Myocyte (in vitro differentiated cells): ENCODE data around the gene TEX11. TPM values are rescaled to one million over a fixed set of nuclear protein-coding genes. Genes with fewer than 3 reads are reported as not detected.
"Not testable (repeated sequence)": the region's sequence is repeated elsewhere in the genome, so short reads cannot be mapped to it uniquely, and the experiment has no call there.

Source experiments
- DNase-seq: peaks from one replicate; pipeline ENCODE4 v3.0.0-alpha.2; 2012; ENCODE audit warnings: low read depth
- total RNA-seq: library from RNA; depleted of rRNA; stranded (reverse); fragments of >200 nt; gene quantifications from 2 replicates; pipeline ENCODE4 v1.2.3, GENCODE V29; 2014

The TEX11 gene
- total RNA-seq, 1 donor from 2014 or later = not detected

- DNase-seq = no peak
Measured at GRCh38 chrX:70762285-70762684, 146.2 kb downstream of the TEX11 start.

- DNase-seq = no peak
Measured at GRCh38 chrX:70755850-70756249, 152.7 kb downstream of the TEX11 start.

DNA sequence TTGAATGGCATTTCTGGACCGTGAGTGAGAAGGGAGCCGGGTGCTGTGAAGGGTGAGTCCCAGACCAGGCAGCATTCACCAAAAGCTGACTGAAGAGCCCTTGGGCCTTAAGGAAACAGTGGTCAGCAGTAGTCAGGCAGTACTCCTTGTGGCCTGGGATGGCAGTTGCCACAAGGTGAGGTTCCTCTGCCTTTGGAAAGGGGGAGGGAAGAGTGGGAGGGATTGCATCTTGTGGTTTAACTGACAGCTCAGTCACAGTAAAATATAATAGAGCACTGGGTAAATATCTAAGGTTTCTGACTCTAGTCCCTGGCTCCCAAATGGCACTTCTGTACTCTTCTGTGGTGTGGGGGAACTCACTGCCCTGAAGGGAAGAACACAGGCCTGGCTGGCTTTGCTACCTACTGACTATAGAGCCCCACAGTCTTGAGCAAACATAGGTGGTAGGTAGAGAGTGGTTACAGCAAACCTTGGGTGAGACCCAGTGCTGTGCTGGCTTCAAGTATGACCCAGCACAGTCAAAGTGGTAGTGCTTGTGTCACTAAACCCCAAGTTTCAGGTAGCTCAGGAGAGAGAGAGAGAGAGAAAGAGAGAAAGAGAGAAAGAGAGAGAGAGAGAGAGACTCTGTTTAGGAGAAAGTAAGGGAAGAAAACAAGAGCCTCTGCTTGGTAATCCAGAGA is 154.2 kb downstream of the TEX11 start:
- DNase-seq = no peak

GRCh38 chrX:70733774-70734173 is 174.7 kb downstream of the TEX11 start:
- DNase-seq = not testable (repeated sequence)

- not testable (repeated sequence) for DNase-seq
Measured at GRCh38 chrX:70727961-70728360, 180.6 kb downstream of the TEX11 start.

DNA sequence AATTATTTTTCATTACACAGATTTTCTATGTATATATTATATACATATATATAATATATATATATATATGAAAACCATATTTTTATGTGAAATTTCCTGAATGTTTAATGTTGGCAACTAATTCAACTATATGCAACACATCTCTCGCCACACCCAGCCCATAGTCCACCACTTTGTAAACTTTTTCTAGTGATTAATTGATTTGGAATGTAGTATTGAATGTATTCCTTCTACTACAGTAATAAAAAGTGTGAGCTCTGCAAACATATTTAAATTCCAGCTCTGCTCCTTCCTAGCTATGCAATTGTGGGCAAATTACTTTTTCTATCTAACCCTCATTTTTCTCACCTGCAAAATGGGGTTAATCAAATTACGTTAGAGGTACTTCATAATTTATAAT is 187.8 kb downstream of the TEX11 start:
- no peak for DNase-seq

- DNase-seq = not testable (repeated sequence)
Measured at GRCh38 chrX:70711336-70711735, 197.2 kb downstream of the TEX11 start.

DNA sequence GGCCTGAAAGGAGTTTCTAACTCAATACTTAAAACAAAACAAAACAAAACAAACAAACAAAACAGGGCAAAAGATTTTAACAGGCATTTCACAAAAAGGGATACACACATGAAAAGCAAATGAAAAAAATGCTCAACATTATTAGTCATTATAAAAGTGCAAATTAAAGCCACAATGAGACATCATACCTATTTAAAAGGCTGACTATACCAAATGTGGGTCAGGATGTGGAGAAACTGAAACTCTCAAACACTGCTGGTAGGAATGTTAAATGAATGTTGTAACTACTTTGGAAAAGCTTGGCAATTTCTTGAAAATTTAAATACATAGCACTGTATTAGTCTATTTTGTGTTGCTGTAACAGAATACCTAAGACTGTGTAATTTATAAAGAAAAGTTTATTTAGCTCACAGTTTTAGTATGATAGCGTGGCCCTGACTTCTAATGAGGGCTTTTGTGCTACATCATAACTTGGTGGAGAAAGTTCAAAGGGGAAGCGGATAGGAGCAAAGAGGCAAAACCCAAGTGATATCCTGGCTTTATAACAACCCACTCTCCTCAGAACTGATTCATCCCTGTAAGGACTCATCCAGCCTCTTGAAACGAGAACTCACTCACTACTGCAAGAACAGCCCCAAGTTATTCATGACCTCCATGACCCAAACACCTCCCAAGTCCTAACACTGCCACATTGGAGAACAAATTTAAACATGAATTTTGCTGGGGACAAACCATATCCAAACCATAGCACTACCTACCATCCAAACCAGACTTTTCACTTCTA is 214.0 kb downstream of the TEX11 start:
- no peak for DNase-seq

- not testable (repeated sequence) for DNase-seq
Measured at GRCh38 chrX:70679455-70679854, 229.1 kb downstream of the TEX11 start.

- DNase-seq = no peak
Measured at GRCh38 chrX:70675284-70675683, 233.2 kb downstream of the TEX11 start.

DNA sequence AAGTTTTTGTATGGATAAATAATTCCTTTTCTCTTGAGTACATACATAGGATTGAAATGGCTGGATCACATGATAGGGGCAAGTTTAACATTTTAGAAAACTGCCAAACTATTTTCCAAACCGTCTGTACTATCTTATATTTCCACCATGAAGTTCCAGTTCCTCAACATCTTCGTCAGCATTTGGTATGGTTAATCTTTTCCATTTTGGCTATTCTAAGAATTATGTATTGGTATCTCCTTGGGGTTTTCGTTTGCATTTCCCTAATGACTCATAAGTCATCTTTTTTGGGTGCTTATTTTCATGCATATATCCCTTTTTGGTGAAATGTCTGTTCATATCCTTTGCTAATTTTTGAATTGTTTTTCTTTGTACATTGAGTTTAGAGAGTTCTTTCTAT is 236.2 kb downstream of the TEX11 start:
- DNase-seq = no peak

DNA sequence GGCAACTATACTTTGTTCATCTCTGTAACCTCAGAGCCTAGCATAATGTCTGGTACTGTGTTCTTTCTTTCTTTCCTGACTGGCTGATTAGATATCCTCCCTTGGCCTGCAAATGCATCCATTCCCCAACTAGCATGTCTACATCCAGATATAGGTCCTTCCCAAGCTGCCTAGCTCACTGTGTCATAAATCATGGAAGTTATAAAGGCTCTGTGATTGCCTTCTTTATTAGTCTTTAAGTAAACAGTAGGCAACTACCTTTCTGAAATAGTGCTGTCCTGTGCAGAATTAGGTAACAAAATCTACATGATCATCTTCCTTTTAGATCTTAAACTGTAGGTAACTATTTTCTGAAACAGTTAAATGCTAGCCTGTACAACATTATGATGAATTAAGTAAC is 239.4 kb downstream of the TEX11 start:
- no peak for DNase-seq

DNA sequence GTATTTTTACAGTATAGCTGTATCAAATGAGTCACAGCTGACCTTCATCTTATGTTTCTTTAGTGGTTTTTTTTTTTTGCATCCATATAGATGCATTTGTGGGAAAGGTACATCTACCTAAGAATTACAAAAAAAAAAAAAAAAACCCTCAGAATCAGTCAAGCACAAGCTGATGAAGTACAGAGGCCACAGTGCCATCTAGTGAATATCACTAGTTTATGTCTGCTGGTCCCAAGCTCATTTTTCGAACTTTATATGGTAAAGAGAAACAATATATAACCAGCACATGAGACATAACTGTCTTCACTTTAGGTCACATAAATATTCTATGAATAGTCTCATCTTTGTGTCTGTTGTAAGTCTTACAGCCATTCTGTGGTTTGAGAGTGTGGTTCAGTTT is 243.8 kb downstream of the TEX11 start:
- peak; percentile 2 for DNase-seq

GRCh38 chrX:70661124-70661523 is 247.4 kb downstream of the TEX11 start:
- not testable (repeated sequence) for DNase-seq

DNA sequence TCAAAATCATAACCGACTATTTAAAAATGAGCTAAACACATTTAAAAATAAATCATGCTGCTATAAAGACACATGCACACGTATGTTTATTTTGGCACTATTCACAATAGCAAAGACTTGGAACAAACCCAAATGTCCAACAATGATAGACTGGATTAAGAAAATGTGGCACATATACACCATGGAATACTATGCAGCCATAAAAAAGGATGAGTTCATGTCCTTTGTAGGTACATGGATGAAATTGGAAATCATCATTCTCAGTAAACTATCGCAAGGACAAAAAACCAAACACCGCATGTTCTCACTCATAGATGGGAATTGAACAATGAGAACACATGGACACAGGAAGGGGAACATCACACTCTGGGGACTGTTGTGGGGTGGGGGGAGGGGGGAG is 251.0 kb downstream of the TEX11 start:
- not testable (repeated sequence) for DNase-seq

GRCh38 chrX:70656304-70656703 is 252.2 kb downstream of the TEX11 start:
- no peak for DNase-seq

DNA sequence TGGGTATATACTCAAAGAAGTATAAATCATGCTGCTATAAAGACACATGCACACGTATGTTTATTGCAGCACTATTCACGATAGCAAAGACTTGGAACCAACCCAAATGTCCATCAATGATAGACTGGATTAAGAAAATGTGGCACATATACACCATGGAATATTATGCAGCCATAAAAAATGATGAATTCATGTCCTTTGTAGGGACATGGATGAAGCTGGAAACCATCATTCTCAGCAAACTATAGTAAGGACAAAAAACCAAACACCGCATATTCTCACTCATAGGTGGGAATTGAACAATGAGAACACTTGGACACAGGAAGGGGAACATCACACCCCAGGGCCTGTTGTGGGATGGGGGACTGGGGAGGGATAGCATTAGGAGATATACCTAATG is 260.6 kb downstream of the TEX11 start:
- DNase-seq = not testable (repeated sequence)

DNA sequence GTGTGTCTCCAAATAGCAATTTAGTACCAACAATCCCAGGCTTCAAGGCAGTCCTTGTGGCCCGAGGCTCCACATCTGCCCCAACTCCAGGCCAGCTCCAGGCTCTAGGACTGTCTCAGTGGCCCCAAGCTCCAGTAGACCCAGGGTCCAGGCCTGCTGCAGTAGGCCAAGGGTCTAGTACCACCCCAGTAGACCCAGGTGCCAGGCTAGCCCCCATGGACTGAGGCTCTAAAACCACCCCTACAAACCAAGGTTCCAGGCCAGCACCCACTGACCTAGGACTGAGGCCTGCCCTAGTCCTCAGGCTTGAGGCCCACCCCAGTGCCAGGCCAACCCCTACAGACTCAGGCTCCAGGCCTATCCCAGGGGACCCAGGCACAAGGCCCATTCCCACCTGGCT is 272.3 kb downstream of the TEX11 start:
- no peak for DNase-seq

- DNase-seq = no peak
Measured at GRCh38 chrX:70635669-70636068, 272.8 kb downstream of the TEX11 start.

GRCh38 chrX:70635227-70635626 is 273.3 kb downstream of the TEX11 start:
- no peak for DNase-seq

DNA sequence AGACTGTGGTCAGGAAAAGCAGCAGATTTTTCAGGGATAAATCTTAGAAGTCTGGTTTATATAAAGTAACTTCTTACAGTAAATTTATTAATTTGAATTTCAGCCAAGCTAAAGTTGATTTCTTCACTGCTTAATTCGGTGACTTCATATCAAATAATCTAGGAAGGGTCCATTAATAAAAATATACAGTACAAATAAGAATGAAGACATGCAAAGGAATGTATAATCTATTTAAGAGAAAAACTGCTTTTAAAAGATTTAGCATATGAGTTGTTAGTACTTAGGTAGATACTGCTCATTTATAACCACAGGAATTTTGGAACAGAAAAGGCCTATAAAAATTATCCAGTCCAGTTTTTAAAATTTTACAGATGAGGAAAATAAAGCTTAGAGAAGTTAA is 286.8 kb downstream of the TEX11 start:
- no peak for DNase-seq

DNA sequence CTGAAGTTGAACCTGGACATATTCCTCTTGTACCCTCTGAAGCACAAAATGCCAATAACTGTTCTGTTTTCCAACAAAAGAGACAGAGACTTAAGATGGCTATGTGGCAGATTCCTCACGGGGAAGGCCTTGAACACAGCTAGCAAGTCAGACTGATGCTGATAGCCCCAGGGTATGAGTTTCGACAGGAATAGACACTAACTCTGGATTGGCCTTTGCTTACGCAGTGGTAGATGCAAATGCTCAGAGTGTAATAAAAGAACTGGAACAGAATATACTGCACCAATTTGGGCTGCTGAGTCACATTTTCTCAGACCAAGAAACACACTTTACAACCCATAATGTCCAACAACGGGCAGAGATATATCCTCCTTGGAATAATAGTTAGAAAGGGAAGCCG is 290.0 kb downstream of the TEX11 start:
- DNase-seq = no peak

DNA sequence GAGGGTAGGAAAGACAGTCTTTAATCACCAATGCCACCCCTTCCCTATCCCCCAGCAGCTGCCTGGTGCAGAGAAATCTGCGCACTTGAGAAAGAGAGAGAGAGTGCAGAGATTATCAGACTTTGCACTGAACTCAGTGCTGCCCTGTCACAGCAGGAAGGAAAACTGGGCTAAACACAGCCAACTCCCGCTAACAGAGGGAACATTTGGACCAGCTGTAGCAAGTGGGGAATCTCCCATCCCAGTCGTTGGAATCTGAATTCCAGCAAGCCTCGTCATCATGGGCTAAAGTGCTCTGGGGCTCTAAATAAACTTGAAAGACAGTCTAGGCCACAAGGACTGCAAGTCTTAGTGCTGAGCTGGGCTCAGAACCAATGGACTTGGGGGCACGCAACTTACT is 295.2 kb downstream of the TEX11 start:
- peak; percentile 52 for DNase-seq
